Heart right ventricle (tissue), 16 donors: ENCODE data around the gene RAB44. TPM values are rescaled to one million over a fixed set of nuclear protein-coding genes. Genes with fewer than 3 reads are reported as not detected.

Experiments used
- ATAC-seq, 8 donors: fragments of 200-7000 bp; cut with Tn5 transposase; one replicate each; pipeline ENCODE4 v1.9.1; 2020; ENCODE audit warnings: mild to moderate bottlenecking in 8 of 8, moderate library complexity in 8 of 8, moderate number of reproducible peaks in 1 of 8
- DNase-seq, 2 donors: peaks; one replicate each; pipeline ENCODE4 v3.0.0-alpha.2; 2020
- H3K27ac ChIP-seq, 10 donors: fragments of 200-600 bp; sonication (generic) in 2 of 10; one replicate each; pipeline versions ENCODE4 v1.5.0 to v1.8.0; 2020 to 2022; ENCODE audit warnings: mild to moderate bottlenecking in 3 of 10
- H3K27me3 ChIP-seq, 7 donors: fragments of 200-600 bp; one replicate each; pipeline ENCODE4 v1.8.0; 2021 to 2022; ENCODE audit warnings: mild to moderate bottlenecking in 2 of 7
- H3K36me3 ChIP-seq, 9 donors: fragments of 200-600 bp; sonication (generic) in 1 of 9; one replicate each; pipeline versions ENCODE4 v1.5.0 to v1.8.0; 2020 to 2022; ENCODE audit warnings: mild to moderate bottlenecking in 2 of 9
- H3K4me1 ChIP-seq, 9 donors: fragments of 200-600 bp; sonication (generic) in 1 of 9; one replicate each; pipeline versions ENCODE4 v1.5.0 to v1.8.0; 2020 to 2022; ENCODE audit warnings: mild to moderate bottlenecking in 4 of 9
- H3K4me3 ChIP-seq, 10 donors: fragments of 200-600 bp; sonication (generic) in 2 of 10; one replicate each; pipeline versions ENCODE4 v1.5.0 to v1.8.0; 2020 to 2022; ENCODE audit warnings: mild to moderate bottlenecking in 7 of 10, moderate library complexity in 2 of 10
- H3K9me3 ChIP-seq, 11 donors: fragments of 200-600 bp in 10 of 11; sonication (generic) in 2 of 11; one replicate each; pipeline versions ENCODE4 v1.5.0 to v1.8.0; 2013 to 2022; ENCODE audit warnings: mild to moderate bottlenecking in 2 of 11, control low read depth in 1 of 11, moderate library complexity in 1 of 11
- CTCF ChIP-seq, 9 donors: fragments of 200-600 bp; sonication (generic) in 2 of 9; IDR thresholded peaks; one replicate each; pipeline versions ENCODE4 v1.5.0 to v1.8.0; 2021 to 2022; ENCODE audit warnings: antibody characterized with exemption in 9 of 9, mild to moderate bottlenecking in 5 of 9, moderate library complexity in 1 of 9
- WGBS, 2 donors: extraction: QIAGEN DNeasy Blood & Tissue Kit; methylation state at CpG; one replicate each; pipeline ENCODE4 v1.1.7; 2013; ENCODE audit warnings: inconsistent platforms in 1 of 2; 5-methylcytosine and 5-hydroxymethylcytosine counted together
- intact Hi-C, 10 donors: fragments of 100-400 bp; cut with DNase I; formaldehyde crosslinking; loops; one replicate each; pipeline versions ENCODE4 v1.11.1 to v1.14.2; 2022
- polyA plus RNA-seq, 2 donors: library from polyadenylated mRNA; stranded (reverse); fragments of 200-250 nt; gene quantifications; one replicate each; pipeline ENCODE4 v1.2.3, GENCODE V29; 2013
- total RNA-seq, 10 donors: library from RNA; stranded (reverse); fragmentation: NEBNext Ultra II Directional in 3 of 10; extraction: Animal tissue kit (Norgen Biotek cat#: 25700) in 3 of 10; gene quantifications; one replicate each; pipeline versions ENCODE4 v1.2.1 to v1.2.4, GENCODE V29; 2021 to 2023
- donor health status: Arrhythmogenic right ventricular cardiomyopathy.
- donor health status: ischemic (EF 13 %, LVEDD 7.1; RV severe dilation, severe dysfunction).
- donor health status: healthy with polysubstance abuse.
- donor health status: DM: no; HTN: yes; CAD: no.
- donor health status: DM: no; HTN: no; CAD: no.
- donor health status: ischemic (EF 25% LVEDD 6.9; RV normal size, moderate dysfunction).
- donor health status: ischemic (EF 25% LVEDD 5.7; RV mildly dilated, moderate dysfunction).
- donor health status: healthy.
- donor health status: DM: yes; HTN: yes; CAD: no.
- donor health status: Ischemic cardiomyopathy.
- donor health status: ischemic (EF 35%, LVEDD 5.7; RV mildly dilated, moderate dysfunction).
- donor health status: nonischemic (EF 11% LVEDD 7.7; RV severe dilation, severe dysfunction).
- donor health status: DM: yes; HTN: yes; CAD: no.
- donor health status: PGD.
- donor health status: ischemic (EF 29% LVEDD 5.4; RV normal size, mild dysfunction).
- donor health status: nonischemic (EF 23%, LVEDD 6.1; RV moderate dilation, normal function).

RAB44 gene
- total and polyA plus RNA-seq, 12 donors: 0.03 to 0.39 (median 0.06) TPM; not detected in 6

- 62 to 73% methylated on average over 19 of the region's 19 CpGs for WGBS, 2 donors
- ATAC-seq (peak in 3 of 8 donors; percentile 14 to 29 (median 16)), DNase-seq (no peak)
- peak overlapping the region in 1 of 10 donors; percentile 74 for H3K27ac ChIP-seq
- intact Hi-C loops: loop anchor here in 9 of 10 donors (5.0 to 10.0 kb wide), 7 partner anchors 61 to 331 kb away; partner anchors contain the start of gene RAB44 (in 1 of the 9)
- peaks cover 0 to 6% (median 0%) of the 10 kb centered on the region in 9 donors for H3K36me3 ChIP-seq
- TF ChIP-seq CTCF (IDR thresholded peaks at IDR 0.05): no peak
- peaks cover 0 to 3% (median 0%) of the 10 kb centered on the region in 11 donors for H3K9me3 ChIP-seq
- no peaks in the 10 kb centered on the region for H3K27me3 ChIP-seq
- peaks cover 0 to 68% (median 19%) of the 10 kb centered on the region in 9 donors for H3K4me1 ChIP-seq
- H3K4me3 ChIP-seq: no peak overlapping the region
Measured at GRCh38 chr6:36755435-36756348, 58.1 kb downstream of the RAB44 start.

- H3K27me3 ChIP-seq: no peaks in the 10 kb centered on the region
- no peak overlapping the region for H3K4me3 ChIP-seq
- peaks cover 0 to 65% (median 19%) of the 10 kb centered on the region in 9 donors for H3K4me1 ChIP-seq
- no peaks in the 10 kb centered on the region for H3K9me3 ChIP-seq
- TF ChIP-seq CTCF (IDR thresholded peaks at IDR 0.05): no peak
- ATAC-seq: no peak
- peak overlapping the region in 3 of 10 donors; percentile 15 to 74 (median 24) for H3K27ac ChIP-seq
- peaks cover 0 to 6% (median 0%) of the 10 kb centered on the region in 9 donors for H3K36me3 ChIP-seq
- intact Hi-C loops: loop anchor here in 9 of 10 donors (5.0 to 10.0 kb wide), 7 partner anchors 62 to 332 kb away; partner anchors contain the start of gene RAB44 (in 1 of the 9)
- WGBS, 2 donors: 61 to 67% methylated on average over 8 of the region's 8 CpGs
- DNase-seq: no peak
Measured at GRCh38 chr6:36756786-36757185, 59.2 kb downstream of the RAB44 start.

GRCh38 chr6:36757206-36757605 lies 59.6 kb downstream of the RAB44 start:
- ATAC-seq (no peak), DNase-seq (no peak)
- Histone ChIP-seq H3K4me1 (peaks cover 0 to 61% (median 19%) of the 10 kb centered on the region in 9 donors), H3K27ac (peak overlapping the region in 4 of 10 donors; percentile 15 to 74 (median 32)), H3K9me3 (no peaks in the 10 kb centered on the region), H3K36me3 (peaks cover 0 to 6% (median 0%) of the 10 kb centered on the region in 9 donors), H3K27me3 (no peaks in the 10 kb centered on the region), H3K4me3 (no peak overlapping the region)
- WGBS, 2 donors: 60 to 69% methylated on average over 4 of the region's 4 CpGs
- intact Hi-C loops: loop anchor here in 9 of 10 donors (5.0 to 10.0 kb wide), 7 partner anchors 62 to 332 kb away; partner anchors contain the start of gene RAB44 (in 1 of the 9)
- TF ChIP-seq CTCF (IDR thresholded peaks at IDR 0.05): no peak

GRCh38 chr6:36757943-36758508 lies 60.4 kb downstream of the RAB44 start:
- no peak overlapping the region for H3K4me3 ChIP-seq
- peak overlapping the region in 1 of 10 donors; percentile 74 for H3K27ac ChIP-seq
- no peak for ATAC-seq
- WGBS, 2 donors: 73 to 87% methylated on average over 6 of the region's 6 CpGs
- H3K36me3 ChIP-seq: peaks cover 0 to 6% (median 0%) of the 10 kb centered on the region in 9 donors
- no peak for TF ChIP-seq CTCF (IDR thresholded peaks at IDR 0.05)
- intact Hi-C loops: loop anchor here (2.0 to 10.0 kb wide), 10 partner anchors 63 to 333 kb away; partner anchors contain the start of gene RAB44 (in 1 of the 10)
- no peaks in the 10 kb centered on the region for H3K27me3 ChIP-seq
- no peak for DNase-seq
- H3K9me3 ChIP-seq: no peaks in the 10 kb centered on the region
- peaks cover 0 to 53% (median 19%) of the 10 kb centered on the region in 9 donors for H3K4me1 ChIP-seq
